Right lobe of liver (tissue), 6 donors: ENCODE results near the gene RDX. TPM values are rescaled to one million over a fixed set of nuclear protein-coding genes. Genes with fewer than 3 reads are reported as not detected.

Source experiments
- ATAC-seq, 4 donors: fragments of 200-7000 bp; cut with Tn5 transposase; one replicate each; pipeline ENCODE4 v1.9.1; 2020; ENCODE audit warnings: mild to moderate bottlenecking in 4 of 4, moderate library complexity in 4 of 4
- DNase-seq, 3 donors: peaks; one replicate each; pipeline ENCODE4 v3.0.0-alpha.2; 2020
- H3K27ac ChIP-seq, 3 donors: fragments of 200-600 bp; one replicate each; pipeline ENCODE4 v1.8.0; 2022
- H3K27me3 ChIP-seq, 2 donors: fragments of 200-600 bp; one replicate each; pipeline ENCODE4 v1.8.0; 2022
- H3K36me3 ChIP-seq, 4 donors: fragments of 200-600 bp; sonication (generic) in 1 of 4; one replicate each; pipeline versions ENCODE4 v1.5.1 to v1.8.0; 2017 to 2022; ENCODE audit warnings: control low read depth in 1 of 4
- H3K4me1 ChIP-seq, 4 donors: fragments of 200-600 bp; sonication (generic) in 1 of 4; one replicate each; pipeline versions ENCODE4 v1.5.1 to v1.8.0; 2017 to 2022; ENCODE audit warnings: control low read depth in 1 of 4
- H3K4me3 ChIP-seq, 3 donors: fragments of 200-600 bp; one replicate each; pipeline ENCODE4 v1.8.0; 2022
- H3K9me3 ChIP-seq, 4 donors: fragments of 200-600 bp; sonication (generic) in 1 of 4; one replicate each; pipeline versions ENCODE4 v1.5.1 to v1.8.0; 2017 to 2022; ENCODE audit warnings: control low read depth in 1 of 4
- POLR2A ChIP-seq: fragments of 450-650 bp; IDR thresholded peaks from one replicate; pipeline ENCODE4 v1.6.1; 2017; ENCODE audit warnings: antibody characterized with exemption, mild to moderate bottlenecking
- WGBS: methylation state at CpG from one replicate; pipeline ENCODE4 v1.1.6; 2018; ENCODE audit warnings: low coverage, low lambda C conversion rate; ENCODE audit not compliant: insufficient coverage; ENCODE audit errors: missing lambda C conversion rate; 5-methylcytosine and 5-hydroxymethylcytosine counted together
- intact Hi-C, 2 donors: fragments of 100-400 bp; cut with DNase I; formaldehyde crosslinking; loops; one replicate each; pipeline versions ENCODE4 v1.11.2 to v1.14.1; 2022
- total RNA-seq, 6 experiments: library from RNA; depleted of rRNA in 2 of 6; stranded (reverse); fragments of >200 nt in 2 of 6; fragmentation: NEBNext Ultra II Directional in 3 of 6; extraction: Animal tissue kit (Norgen Biotek cat#: 25700) in 3 of 6; gene quantifications; one replicate each; pipeline versions ENCODE4 v1.1.0 to v1.2.4, GENCODE V29; 2016 to 2023
- TF ChIP-seq, protein P1 (sequence below), 4 donors: fragments of 200-600 bp in 3 of 4; fragments of 450-650 bp in 1 of 4; IDR thresholded peaks; one replicate each; pipeline versions ENCODE4 v1.5.1 to v1.8.0; 2016 to 2022; ENCODE audit warnings: antibody characterized with exemption in 4 of 4, mild to moderate bottlenecking in 2 of 4
- donor health status: DM: no; HTN: yes; CAD: no.
- donor health status: DM: no; HTN: no; CAD: no.
- donor health status: DM: no; HTN: no; CAD: no.
- donor health status: DM: no; HTN: yes; CAD: no.
- donor health status: DM: no; HTN: yes; CAD: no.

Gene RDX
- total RNA-seq, 6 experiments from 2014 or later, result 47.1 to 87.8 (median 81.8) TPM

DNA sequence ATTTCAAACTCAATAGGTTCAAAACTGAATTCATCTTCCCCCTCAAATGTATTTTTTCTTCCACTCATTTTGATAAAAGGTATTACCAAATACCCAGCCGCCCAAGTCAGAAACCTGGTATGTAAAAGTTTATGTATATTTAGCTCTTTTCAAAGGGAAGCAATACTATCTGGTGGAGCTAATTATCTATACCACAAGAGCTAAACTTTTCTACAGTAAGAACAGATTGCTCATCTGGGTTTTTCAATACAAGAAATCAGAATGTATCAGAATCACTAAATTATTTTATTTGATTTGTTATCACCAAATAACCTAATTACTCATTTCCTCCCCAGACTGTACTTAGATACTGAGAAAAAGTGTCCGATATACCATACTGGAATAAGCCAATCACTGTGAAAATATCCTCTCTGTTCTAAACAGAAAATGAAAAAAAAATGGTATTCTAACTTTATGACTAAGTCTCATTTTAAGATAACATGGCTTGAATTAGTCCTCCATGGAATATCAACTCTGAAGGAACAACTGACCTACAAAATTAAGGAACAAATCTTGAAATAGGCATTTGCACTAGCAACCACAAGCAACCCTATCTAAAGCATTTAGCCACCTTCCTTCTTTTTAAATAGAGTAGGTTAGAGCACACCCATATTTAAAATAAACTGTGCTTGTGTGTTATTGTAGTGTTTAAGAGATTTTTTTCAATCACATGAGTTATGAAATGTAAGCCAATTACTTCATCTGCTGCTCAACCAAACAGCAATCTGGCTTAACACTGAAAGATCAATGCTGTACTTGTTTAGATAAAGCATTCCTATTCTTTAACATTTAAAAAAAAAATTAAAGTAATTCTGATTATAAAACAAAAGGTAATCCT, 35.0 kb downstream of the RDX start:
- no peak overlapping the region for H3K27ac ChIP-seq
- ATAC-seq (no peak), DNase-seq (no peak)
- H3K9me3 ChIP-seq, result no peaks in the 10 kb centered on the region
- 86% methylated on average over 2 of the region's 2 CpGs for WGBS
- H3K4me3 ChIP-seq, result no peak overlapping the region
- no peak for TF ChIP-seq POLR2A
- TF ChIP-seq, protein P1, sequence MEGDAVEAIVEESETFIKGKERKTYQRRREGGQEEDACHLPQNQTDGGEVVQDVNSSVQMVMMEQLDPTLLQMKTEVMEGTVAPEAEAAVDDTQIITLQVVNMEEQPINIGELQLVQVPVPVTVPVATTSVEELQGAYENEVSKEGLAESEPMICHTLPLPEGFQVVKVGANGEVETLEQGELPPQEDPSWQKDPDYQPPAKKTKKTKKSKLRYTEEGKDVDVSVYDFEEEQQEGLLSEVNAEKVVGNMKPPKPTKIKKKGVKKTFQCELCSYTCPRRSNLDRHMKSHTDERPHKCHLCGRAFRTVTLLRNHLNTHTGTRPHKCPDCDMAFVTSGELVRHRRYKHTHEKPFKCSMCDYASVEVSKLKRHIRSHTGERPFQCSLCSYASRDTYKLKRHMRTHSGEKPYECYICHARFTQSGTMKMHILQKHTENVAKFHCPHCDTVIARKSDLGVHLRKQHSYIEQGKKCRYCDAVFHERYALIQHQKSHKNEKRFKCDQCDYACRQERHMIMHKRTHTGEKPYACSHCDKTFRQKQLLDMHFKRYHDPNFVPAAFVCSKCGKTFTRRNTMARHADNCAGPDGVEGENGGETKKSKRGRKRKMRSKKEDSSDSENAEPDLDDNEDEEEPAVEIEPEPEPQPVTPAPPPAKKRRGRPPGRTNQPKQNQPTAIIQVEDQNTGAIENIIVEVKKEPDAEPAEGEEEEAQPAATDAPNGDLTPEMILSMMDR (IDR thresholded peaks at IDR 0.05), result no peak
- peaks cover 0 to 2% (median 0%) of the 10 kb centered on the region in 4 donors for H3K4me1 ChIP-seq
- peaks cover 0 to 38% (median 4%) of the 10 kb centered on the region in 4 donors for H3K36me3 ChIP-seq
- intact Hi-C loops, result no loop called here
- no peaks in the 10 kb centered on the region for H3K27me3 ChIP-seq

DNA sequence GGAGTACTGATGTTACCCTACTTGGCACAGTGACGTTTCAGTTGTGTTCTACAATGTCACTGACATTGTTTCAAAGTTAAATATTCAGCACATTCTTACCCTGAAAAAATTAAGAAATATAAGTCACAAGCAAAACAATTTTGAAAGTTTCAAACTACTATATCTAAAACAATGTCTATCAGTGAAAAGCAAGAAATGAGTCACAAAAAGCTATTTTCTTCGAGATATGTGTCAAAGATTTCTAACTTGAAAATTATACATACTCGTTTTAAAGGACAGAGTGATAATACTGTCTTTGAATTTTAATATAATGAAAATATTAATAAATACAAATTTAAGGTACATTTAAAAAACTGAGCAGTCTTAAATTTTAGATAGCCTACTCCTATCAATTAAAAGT, 42.9 kb downstream of the RDX start:
- Histone ChIP-seq H3K27ac (no peak overlapping the region), H3K4me1 (peaks cover 0 to 9% (median 1%) of the 10 kb centered on the region in 4 donors), H3K9me3 (no peaks in the 10 kb centered on the region), H3K4me3 (no peak overlapping the region), H3K36me3 (peaks cover 0 to 36% (median 3%) of the 10 kb centered on the region in 4 donors), H3K27me3 (no peaks in the 10 kb centered on the region)
- ATAC-seq, result no peak
- 53% methylated on average over 3 of the region's 3 CpGs for WGBS
- TF ChIP-seq, protein P1 (IDR thresholded peaks at IDR 0.05), result no peak
- no peak for TF ChIP-seq POLR2A
- intact Hi-C loops, result no loop called here
- DNase-seq, result no peak

DNA sequence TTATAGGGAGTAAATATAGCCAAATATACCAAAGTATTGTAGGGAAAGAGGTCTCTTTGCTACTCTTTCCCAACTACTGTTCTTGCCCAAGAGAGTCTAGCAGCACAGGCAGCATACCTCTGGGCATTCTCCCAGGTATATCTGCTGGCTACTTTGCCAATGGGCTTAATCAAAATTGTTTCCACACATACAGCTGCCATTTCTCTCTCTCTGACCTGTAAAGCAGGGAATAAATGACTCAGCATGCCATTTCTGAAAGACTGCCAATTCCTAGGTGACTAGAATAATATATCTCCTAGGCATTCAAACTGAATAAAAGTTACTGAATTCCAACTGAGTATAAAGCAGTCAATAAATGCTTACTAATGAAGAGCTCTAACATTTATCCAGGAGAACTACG, 44.6 kb downstream of the RDX start:
- intact Hi-C loops, result no loop called here
- ATAC-seq (peak; percentile 94 to 98 (median 96)), DNase-seq (peak in 1 of 3 donors; percentile 73)
- Histone ChIP-seq H3K36me3 (peaks cover 0 to 34% (median 3%) of the 10 kb centered on the region in 4 donors), H3K27me3 (no peaks in the 10 kb centered on the region), H3K9me3 (no peaks in the 10 kb centered on the region), H3K4me1 (peaks cover 0 to 9% (median 0%) of the 10 kb centered on the region in 4 donors), H3K27ac (peak overlapping the region in 1 of 3 donors; percentile 46), H3K4me3 (no peak overlapping the region)
- no peak for TF ChIP-seq POLR2A
- TF ChIP-seq, protein P1 (IDR thresholded peaks at IDR 0.05), result no peak
- 24% methylated on average over 1 of the region's 1 CpG for WGBS

DNA sequence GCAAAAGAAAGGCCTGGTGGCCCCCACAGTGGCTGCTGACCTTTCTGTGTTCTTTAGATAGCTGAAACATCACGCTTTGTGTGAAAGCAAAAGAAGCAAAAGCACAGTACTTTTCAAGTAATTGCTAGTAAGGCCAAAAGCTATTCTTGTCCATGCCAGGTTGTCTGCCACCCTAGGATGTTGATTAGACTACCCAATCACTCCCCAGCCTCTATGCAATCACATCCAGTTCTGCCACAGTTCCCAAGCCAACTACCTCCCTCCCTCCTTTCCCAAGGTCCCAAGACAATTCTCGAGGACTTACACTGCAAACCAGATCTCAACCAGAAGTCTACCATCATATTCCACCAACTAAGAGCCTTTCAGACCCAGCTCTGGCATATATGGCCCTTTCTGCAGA, 46.2 kb downstream of the RDX start:
- ATAC-seq (no peak), DNase-seq (no peak)
- TF ChIP-seq, protein P1 (IDR thresholded peaks at IDR 0.05), result no peak
- TF ChIP-seq POLR2A, result no peak
- Histone ChIP-seq H3K4me3 (no peak overlapping the region), H3K9me3 (no peaks in the 10 kb centered on the region), H3K36me3 (peaks cover 0 to 34% (median 3%) of the 10 kb centered on the region in 4 donors), H3K27ac (no peak overlapping the region), H3K4me1 (peaks cover 0 to 9% (median 0%) of the 10 kb centered on the region in 4 donors), H3K27me3 (no peaks in the 10 kb centered on the region)
- intact Hi-C loops, result no loop called here
- 67% methylated on average over 1 of the region's 2 CpGs for WGBS
